GM15510 (cell line): ENCODE results near the gene ZNF516.

ENCODE experiments used
- POLR2A ChIP-seq: IDR thresholded peaks from 3 replicates; pipeline ENCODE4 v1.6.1; 2011; ENCODE audit warnings: borderline replicate concordance; ENCODE audit not compliant: insufficient read length; ENCODE audit errors: extremely low read depth

Gene ZNF516

GRCh38 chr18:76437910-76438309 lies 57.1 kb downstream of the ZNF516 start:
- TF ChIP-seq POLR2A: no peak

GRCh38 chr18:76437011-76437410 lies 58.0 kb downstream of the ZNF516 start:
- no peak for TF ChIP-seq POLR2A

- no peak for TF ChIP-seq POLR2A
Measured at GRCh38 chr18:76436342-76436741, 58.7 kb downstream of the ZNF516 start.

GRCh38 chr18:76435316-76435989 lies 59.6 kb downstream of the ZNF516 start:
- TF ChIP-seq POLR2A: no peak

- no peak for TF ChIP-seq POLR2A
Measured at GRCh38 chr18:76434452-76434851, 60.6 kb downstream of the ZNF516 start.

GRCh38 chr18:76433788-76434187 lies 61.3 kb downstream of the ZNF516 start:
- no peak for TF ChIP-seq POLR2A

GRCh38 chr18:76432970-76433767 lies 61.9 kb downstream of the ZNF516 start:
- TF ChIP-seq POLR2A: no peak

- no peak for TF ChIP-seq POLR2A
Measured at GRCh38 chr18:76432274-76432755, 62.7 kb downstream of the ZNF516 start.

- TF ChIP-seq POLR2A: no peak
Measured at GRCh38 chr18:76431437-76432273, 63.4 kb downstream of the ZNF516 start.

- no peak for TF ChIP-seq POLR2A
Measured at GRCh38 chr18:76430636-76431035, 64.4 kb downstream of the ZNF516 start.

- TF ChIP-seq POLR2A: no peak
Measured at GRCh38 chr18:76429262-76430126, 65.5 kb downstream of the ZNF516 start.

- no peak for TF ChIP-seq POLR2A
Measured at GRCh38 chr18:76428396-76429261, 66.4 kb downstream of the ZNF516 start.

- TF ChIP-seq POLR2A: no peak
Measured at GRCh38 chr18:76426737-76427305, 68.2 kb downstream of the ZNF516 start.
